KMS-11 (cell line): Measurements from ENCODE around the gene SCFD2.

ENCODE experiments used
- H2AFZ ChIP-seq: fragments of 200-600 bp; sonication (generic); 2 replicates; pipeline ENCODE4 v1.6.1; 2016; ENCODE audit warnings: antibody characterized with exemption, mixed run types, low read depth
- H3K27ac ChIP-seq: fragments of 200-600 bp; sonication (generic); 2 replicates; pipeline ENCODE4 v1.6.1; 2016; ENCODE audit warnings: mild to moderate bottlenecking, mixed run types
- H3K27me3 ChIP-seq: fragments of 200-600 bp; sonication (generic); 2 replicates; pipeline ENCODE4 v1.6.1; 2017; ENCODE audit warnings: mild to moderate bottlenecking, low read depth, mixed run types, moderate library complexity; ENCODE audit not compliant: insufficient read depth
- H3K36me3 ChIP-seq: fragments of 200-600 bp; sonication (generic); 2 replicates; pipeline ENCODE4 v1.6.1; 2017; ENCODE audit warnings: mild to moderate bottlenecking, mixed run types; ENCODE audit not compliant: insufficient read depth
- H3K4me1 ChIP-seq: fragments of 200-600 bp; sonication (generic); 2 replicates; pipeline ENCODE4 v1.6.1; 2016; ENCODE audit warnings: mild to moderate bottlenecking, low read depth, mixed run types; ENCODE audit not compliant: poor library complexity, severe bottlenecking
- H3K4me2 ChIP-seq: fragments of 200-600 bp; sonication (generic); 2 replicates; pipeline ENCODE4 v1.7.0; 2016; ENCODE audit warnings: mild to moderate bottlenecking, mixed run types
- H3K4me3 ChIP-seq: fragments of 200-600 bp; sonication (generic); IDR thresholded peaks from 2 replicates; pipeline ENCODE4 v1.6.1; 2017; ENCODE audit warnings: low read depth, low read length, mixed read lengths; ENCODE audit not compliant: insufficient read depth
- H3K79me2 ChIP-seq: fragments of 200-600 bp; sonication (generic); 2 replicates; pipeline ENCODE4 v1.6.1; 2016; ENCODE audit warnings: low read depth, mixed run types; ENCODE audit not compliant: insufficient read depth
- H3K9ac ChIP-seq: fragments of 200-600 bp; sonication (generic); 2 replicates; pipeline ENCODE4 v1.6.1; 2016; ENCODE audit warnings: mild to moderate bottlenecking, mixed run types
- H4K20me1 ChIP-seq: fragments of 200-600 bp; sonication (generic); 2 replicates; pipeline ENCODE4 v1.6.1; 2016; ENCODE audit warnings: mild to moderate bottlenecking, mixed run types; ENCODE audit not compliant: insufficient read depth
- TF ChIP-seq, protein P1 (sequence below): fragments of 200-600 bp; sonication (generic); conservative IDR thresholded peaks from 2 replicates; pipeline ENCODE4 v1.6.1; 2017; ENCODE audit warnings: low read depth, mild to moderate bottlenecking, antibody characterized with exemption, low read length, moderate library complexity, mixed read lengths

The SCFD2 gene

GRCh38 chr4:52950226-52950625 is 415.6 kb downstream of the SCFD2 start:
- Histone ChIP-seq H3K4me2 (no peak overlapping the region), H3K4me3 (no peak overlapping the region), H3K79me2 (no peaks in the 10 kb centered on the region), H3K27me3 (no peaks in the 10 kb centered on the region), H3K9ac (no peak overlapping the region), H3K4me1 (no peaks in the 10 kb centered on the region), H4K20me1 (no peaks in the 10 kb centered on the region), H3K36me3 (no peaks in the 10 kb centered on the region), H2AFZ (no peak overlapping the region), H3K27ac (no peak overlapping the region)
- TF ChIP-seq, protein P1, sequence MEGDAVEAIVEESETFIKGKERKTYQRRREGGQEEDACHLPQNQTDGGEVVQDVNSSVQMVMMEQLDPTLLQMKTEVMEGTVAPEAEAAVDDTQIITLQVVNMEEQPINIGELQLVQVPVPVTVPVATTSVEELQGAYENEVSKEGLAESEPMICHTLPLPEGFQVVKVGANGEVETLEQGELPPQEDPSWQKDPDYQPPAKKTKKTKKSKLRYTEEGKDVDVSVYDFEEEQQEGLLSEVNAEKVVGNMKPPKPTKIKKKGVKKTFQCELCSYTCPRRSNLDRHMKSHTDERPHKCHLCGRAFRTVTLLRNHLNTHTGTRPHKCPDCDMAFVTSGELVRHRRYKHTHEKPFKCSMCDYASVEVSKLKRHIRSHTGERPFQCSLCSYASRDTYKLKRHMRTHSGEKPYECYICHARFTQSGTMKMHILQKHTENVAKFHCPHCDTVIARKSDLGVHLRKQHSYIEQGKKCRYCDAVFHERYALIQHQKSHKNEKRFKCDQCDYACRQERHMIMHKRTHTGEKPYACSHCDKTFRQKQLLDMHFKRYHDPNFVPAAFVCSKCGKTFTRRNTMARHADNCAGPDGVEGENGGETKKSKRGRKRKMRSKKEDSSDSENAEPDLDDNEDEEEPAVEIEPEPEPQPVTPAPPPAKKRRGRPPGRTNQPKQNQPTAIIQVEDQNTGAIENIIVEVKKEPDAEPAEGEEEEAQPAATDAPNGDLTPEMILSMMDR = no peak

- no peak overlapping the region for H3K27ac ChIP-seq
- H3K27me3 ChIP-seq = no peaks in the 10 kb centered on the region
- H2AFZ ChIP-seq = no peak overlapping the region
- no peaks in the 10 kb centered on the region for H3K79me2 ChIP-seq
- no peak overlapping the region for H3K4me3 ChIP-seq
- H3K4me1 ChIP-seq = no peaks in the 10 kb centered on the region
- TF ChIP-seq, protein P1 = no peak
- no peak overlapping the region for H3K4me2 ChIP-seq
- H3K9ac ChIP-seq = no peak overlapping the region
- no peaks in the 10 kb centered on the region for H3K36me3 ChIP-seq
- no peaks in the 10 kb centered on the region for H4K20me1 ChIP-seq
Measured at GRCh38 chr4:52949336-52949735, 416.5 kb downstream of the SCFD2 start.

- no peak overlapping the region for H2AFZ ChIP-seq
- TF ChIP-seq, protein P1 = no peak
Measured at GRCh38 chr4:52948057-52948423, 417.8 kb downstream of the SCFD2 start.

DNA sequence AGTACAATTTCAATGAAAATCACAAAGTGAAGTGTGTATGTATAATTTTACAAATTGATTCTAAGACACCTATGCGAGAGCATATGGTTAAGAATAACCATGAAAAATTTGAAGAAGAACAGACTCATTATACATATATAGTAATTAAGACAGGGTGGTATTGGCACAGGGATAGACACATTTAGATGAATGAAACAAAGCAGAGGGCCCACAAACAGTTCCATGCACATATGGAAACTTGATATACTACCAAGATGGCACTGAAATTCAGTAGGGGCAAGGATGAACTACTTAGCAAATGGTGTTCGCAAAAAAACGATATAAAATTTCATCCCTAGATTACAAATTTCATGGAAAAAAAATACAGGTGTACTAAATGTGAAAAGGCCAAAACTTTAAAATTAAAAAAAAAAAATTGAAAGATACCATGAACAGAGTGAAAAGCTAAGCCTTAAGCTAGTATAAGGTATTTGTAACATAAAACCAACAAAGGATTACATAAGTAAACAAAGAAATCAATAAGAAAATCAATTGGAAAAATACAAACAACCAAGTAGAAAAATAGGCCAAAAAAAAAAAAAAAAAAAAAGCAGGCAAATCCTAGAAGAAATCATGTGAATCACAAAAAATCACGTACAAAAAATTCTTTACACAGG is 418.3 kb downstream of the SCFD2 start:
- H3K4me3 ChIP-seq = no peak overlapping the region
- no peaks in the 10 kb centered on the region for H3K36me3 ChIP-seq

More at GRCh38 chr4:52948057-52948423, 417.8 kb downstream of the SCFD2 start:
- no peak overlapping the region for H3K4me2 ChIP-seq
- H3K27me3 ChIP-seq = no peaks in the 10 kb centered on the region
- H3K9ac ChIP-seq = no peak overlapping the region
- no peaks in the 10 kb centered on the region for H3K4me1 ChIP-seq
- no peaks in the 10 kb centered on the region for H4K20me1 ChIP-seq
- H3K27ac ChIP-seq = no peak overlapping the region
- no peak overlapping the region for H3K4me3 ChIP-seq
- no peaks in the 10 kb centered on the region for H3K79me2 ChIP-seq
- H3K36me3 ChIP-seq = no peaks in the 10 kb centered on the region

More for the DNA sequence above, 418.3 kb downstream of the SCFD2 start:
- no peaks in the 10 kb centered on the region for H4K20me1 ChIP-seq
- H3K27me3 ChIP-seq = no peaks in the 10 kb centered on the region
- no peak overlapping the region for H3K9ac ChIP-seq
- no peak overlapping the region for H3K4me2 ChIP-seq
- H2AFZ ChIP-seq = no peak overlapping the region
- H3K79me2 ChIP-seq = no peaks in the 10 kb centered on the region
- no peaks in the 10 kb centered on the region for H3K4me1 ChIP-seq
- H3K27ac ChIP-seq = no peak overlapping the region
- TF ChIP-seq, protein P1 = no peak
